ENCODE measurements around the gene OR5H1. TPM values are rescaled to one million over a fixed set of nuclear protein-coding genes. Genes with fewer than 3 reads are reported as not detected.
"Not testable (repeated sequence)": the region's sequence is repeated elsewhere in the genome, so short reads cannot be mapped to it uniquely, and the experiment has no call there.

OR5H1 gene
- not detected for polyA plus RNA-seq (2012; ENCODE audit: insufficient read depth, insufficient read length)

- no peak within 1 kb of the TSS for H3K4me3 ChIP-seq (ENCODE audit: low read length)
- DNase-seq (ENCODE audit: low read depth, low spot score): no peak
Measured at GRCh38 chr3:98130421-98130820, at the start of gene OR5H1. Gene OR5H1, plus strand, starts transcription at chr3:98130721. Its CDS starts 1,977 bp downstream, at chr3:98132698.

GRCh38 chr3:98086873-98087272, 43.6 kb upstream of the OR5H1 start, which contains the start of gene OR5AC2:
Gene OR5AC2, plus strand, starts transcription at chr3:98087173. Its CDS starts 0 bp downstream, at chr3:98087173.
- no peak for DNase-seq (ENCODE audit: low read depth, low spot score)
- H3K4me3 ChIP-seq (ENCODE audit: low read length): no peak within 1 kb of the TSS

DNA sequence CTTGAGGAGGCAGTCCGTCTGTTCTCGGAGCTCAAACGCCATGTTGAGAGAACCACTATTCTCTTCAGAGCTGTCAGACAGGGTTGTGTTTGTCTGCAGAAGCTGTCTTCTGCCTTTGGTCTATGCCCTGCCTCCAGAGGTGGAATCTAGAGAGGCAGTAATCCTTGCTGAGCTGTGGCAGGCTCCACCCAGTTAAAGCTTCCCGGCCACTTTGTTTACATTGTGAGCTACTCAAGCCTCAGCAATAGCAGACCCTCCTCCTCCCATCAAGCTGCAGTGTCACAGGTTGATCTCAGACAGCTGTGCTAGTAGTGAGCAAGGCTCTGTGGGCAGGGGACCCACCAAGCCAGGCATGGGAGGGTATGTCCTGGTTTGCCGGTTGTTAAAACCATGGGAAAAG, 34.6 kb upstream of the OR5H1 start:
- no peak for DNase-seq (ENCODE audit: low read depth, low spot score)
- H3K4me3 ChIP-seq (ENCODE audit: low read length): no peak overlapping the region

DNA sequence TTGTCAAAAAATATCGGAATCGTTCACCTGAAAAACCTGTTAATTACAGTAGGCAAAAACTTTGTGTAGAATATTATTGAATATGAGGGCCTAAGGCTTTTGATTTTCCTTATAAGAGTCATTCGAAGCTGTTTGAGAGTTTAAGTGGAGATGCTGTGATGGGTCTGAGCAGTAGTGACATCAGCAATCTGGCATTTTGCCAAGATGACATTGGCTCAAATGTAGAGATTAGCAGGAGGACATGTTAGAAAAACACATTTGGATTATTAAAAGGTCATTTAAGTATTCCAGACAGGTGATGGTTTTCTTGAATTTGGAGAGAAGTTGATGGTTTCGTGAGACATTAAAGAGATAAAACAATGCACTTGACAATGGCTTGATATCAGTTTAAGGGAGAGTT, 30.7 kb upstream of the OR5H1 start:
- no peak for DNase-seq (ENCODE audit: low read depth, low spot score)
- H3K4me3 ChIP-seq (ENCODE audit: low read length): no peak overlapping the region

- H3K4me3 ChIP-seq (ENCODE audit: low read length): no peak overlapping the region
- no peak for DNase-seq (ENCODE audit: low read depth, low spot score)
Measured at GRCh38 chr3:98108162-98108561, 22.4 kb upstream of the OR5H1 start.

DNA sequence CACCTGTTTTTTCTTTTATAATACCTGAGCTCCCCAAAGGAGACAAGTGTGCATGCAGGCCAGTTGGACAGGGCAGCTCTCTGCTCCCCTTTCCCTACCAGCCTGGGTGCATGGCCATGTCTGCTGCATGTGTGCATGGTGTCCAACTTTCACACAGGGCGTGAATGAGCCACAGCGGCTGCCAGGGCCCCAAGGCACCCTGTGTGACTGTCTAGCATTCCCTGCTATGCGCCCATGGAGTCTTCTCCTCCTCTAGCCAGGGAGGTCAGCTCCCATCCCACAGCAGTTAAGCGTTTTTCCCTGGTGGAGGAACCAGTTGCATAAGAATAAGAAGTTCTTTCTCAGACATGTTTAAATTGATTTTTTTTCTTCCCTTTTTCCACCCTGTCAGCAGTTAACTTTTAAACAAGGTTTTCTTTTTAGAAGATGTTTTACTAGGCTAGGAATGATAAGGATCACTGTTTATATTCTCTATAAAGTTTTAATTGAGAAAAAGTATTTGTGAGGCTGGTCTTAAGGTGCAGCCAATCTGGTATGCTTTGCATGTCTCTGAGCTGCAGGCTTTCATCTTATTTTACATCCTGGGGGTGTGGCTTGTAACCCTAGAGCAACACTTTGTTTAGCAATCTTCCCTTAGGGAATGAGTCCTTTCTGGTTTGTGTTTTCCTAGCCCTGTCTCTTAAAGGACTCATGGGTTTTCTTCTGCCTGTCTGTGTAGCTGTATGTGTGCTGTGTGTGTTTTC, 20.5 kb upstream of the OR5H1 start:
- H3K4me3 ChIP-seq (ENCODE audit: low read length): no peak overlapping the region
- DNase-seq (ENCODE audit: low read depth, low spot score): no peak

DNA sequence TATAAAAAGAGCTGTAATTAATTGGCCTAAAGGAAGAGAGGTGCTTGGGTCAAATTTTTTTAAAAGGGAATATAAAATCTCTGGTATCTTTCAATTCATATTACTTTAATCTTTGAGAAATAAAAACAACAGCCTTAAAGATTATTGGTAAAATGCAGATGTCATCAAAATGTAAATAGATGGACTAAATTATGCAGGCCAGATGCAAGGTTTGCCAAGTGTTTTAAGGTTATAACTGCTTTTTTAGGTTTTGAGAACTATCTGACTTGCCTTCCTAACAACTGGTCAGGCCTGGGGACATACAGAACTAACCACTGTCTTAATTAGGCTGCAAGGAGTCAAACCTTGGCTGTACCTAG, 20.0 kb upstream of the OR5H1 start:
- no peak for DNase-seq (ENCODE audit: low read depth, low spot score)
- H3K4me3 ChIP-seq (ENCODE audit: low read length): no peak overlapping the region

DNA sequence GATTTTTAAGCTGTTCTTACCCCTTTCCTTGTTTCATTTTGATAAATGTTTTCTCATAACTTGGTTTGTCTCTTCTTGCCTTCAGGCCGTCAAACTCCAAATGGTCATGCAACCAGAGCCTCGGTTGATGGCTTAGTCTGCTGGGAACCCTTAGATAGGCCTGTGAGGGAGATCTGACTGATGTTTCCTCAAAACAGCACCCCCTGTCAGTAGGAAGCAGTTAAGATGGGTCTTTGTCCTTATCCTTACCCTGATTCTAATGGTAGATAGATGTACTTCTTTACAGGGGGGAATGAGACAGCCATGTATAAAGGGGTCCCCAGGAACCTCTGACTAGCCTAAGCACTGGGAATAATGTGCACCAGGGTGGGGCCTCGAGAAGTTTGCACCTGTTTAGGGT, 16.3 kb upstream of the OR5H1 start:
- peak; percentile 7 for DNase-seq (ENCODE audit: low read depth, low spot score)
- H3K4me3 ChIP-seq (ENCODE audit: low read length): no peak overlapping the region

DNA sequence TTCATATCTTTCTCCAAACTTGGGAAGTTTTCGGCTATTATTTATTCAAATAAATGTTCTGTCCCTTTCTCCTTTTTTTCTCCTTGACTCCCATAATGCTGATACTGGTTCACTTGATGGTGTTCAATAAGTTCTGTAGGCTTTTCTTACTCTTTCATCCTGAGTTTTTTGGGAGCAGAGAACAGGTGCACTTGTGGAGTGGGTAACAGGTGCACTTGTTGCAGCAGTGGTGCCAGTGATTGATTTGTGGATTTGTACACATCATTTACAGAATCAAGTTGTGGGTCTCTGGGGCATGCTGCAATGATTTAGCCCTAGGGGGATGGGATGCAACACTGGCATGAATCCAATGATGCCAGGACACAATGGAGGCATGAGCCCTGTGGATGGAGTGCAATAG, 14.8 kb upstream of the OR5H1 start:
- no peak overlapping the region for H3K4me3 ChIP-seq (ENCODE audit: low read length)
- no peak for DNase-seq (ENCODE audit: low read depth, low spot score)

DNA sequence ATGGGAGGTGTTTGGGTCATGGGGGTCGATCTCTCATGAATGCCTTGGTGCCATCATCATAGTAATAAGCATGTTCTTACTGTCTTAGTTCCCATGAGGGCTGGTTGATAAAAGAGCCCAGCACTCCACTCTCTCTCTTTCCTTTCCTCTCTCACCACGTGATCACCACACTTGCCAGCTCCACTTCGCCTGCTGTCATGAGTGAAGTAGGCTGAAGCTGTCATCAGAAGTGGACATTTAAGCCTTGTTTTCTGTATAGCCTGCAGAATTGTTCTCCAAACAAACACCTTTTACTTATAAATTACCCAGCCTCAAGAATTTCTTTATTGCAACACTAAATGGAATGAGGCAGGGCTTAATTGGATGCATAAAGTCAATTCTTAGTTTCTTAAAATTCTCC, 6.1 kb downstream of the OR5H1 start:
- H3K4me3 ChIP-seq (ENCODE audit: low read length): no peak overlapping the region
- DNase-seq (ENCODE audit: low read depth, low spot score): no peak

- DNase-seq (ENCODE audit: low read depth, low spot score); H3K4me3 ChIP-seq (ENCODE audit: low read length): not testable (repeated sequence)
Measured at GRCh38 chr3:98137826-98138557, 7.5 kb downstream of the OR5H1 start.

DNA sequence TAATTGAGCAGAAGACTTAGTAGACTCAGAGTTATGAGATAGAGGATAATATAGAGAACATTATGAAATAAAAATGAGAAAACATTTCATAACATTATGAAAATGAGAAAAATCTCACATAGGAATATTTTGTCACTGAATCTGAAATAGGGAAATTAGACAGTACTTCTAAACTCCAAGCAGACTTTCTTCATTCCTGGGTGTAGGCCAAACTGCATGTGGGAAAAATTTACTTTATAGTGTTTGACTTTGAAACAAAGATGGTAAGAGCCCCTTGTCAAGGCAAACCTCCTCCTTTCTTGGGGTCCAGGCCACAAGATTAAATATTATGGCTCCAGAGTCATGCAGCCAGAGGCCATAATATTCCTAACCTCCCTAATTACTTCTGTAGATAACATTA, 10.0 kb downstream of the OR5H1 start:
- no peak for DNase-seq (ENCODE audit: low read depth, low spot score)
- no peak overlapping the region for H3K4me3 ChIP-seq (ENCODE audit: low read length)

DNA sequence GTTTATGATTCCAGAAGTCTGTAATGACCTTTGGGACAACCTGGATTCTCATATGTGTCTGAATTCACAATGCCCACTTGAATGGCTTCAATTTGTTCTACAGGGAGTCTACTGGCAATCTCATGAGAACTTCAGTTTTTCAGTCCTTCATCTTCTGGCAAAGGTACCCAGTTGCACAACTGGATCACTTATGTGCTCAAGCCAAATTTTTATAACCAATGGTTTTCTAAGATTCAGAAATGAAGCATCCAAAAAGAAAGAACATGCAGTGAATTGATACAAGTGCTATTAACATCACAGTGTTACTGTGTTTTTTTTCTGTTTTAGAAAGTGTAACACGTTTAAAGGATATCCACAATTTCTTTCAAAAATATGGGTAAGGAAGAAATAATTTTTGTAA, 16.7 kb downstream of the OR5H1 start, which contains the start of gene OR5H14:
OR5H14 (plus strand) TSS at position 301 of the 400 bp plus-strand sequence. CDS start 1,907 bp downstream, outside the sequence.
- no peak within 1 kb of the TSS for H3K4me3 ChIP-seq (ENCODE audit: low read length)

DNA sequence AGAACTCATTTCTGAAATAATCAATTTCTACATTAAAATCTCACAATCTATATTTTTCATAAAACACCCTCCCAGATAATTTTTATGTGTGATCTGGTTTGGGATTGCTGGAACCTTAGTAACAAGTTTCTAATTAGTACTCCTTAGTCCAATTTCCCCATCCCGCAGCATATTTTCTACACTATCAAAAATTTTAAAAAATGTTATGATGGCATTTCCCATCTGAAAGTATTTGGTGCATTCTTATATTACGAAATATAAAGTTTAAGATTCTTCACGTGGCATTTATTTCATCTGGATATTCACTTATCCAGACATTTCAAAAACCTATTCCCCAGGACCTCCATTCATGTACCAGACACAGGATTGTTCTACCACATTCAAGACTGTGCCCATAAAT, 18.2 kb downstream of the OR5H1 start:
- DNase-seq (ENCODE audit: low read depth, low spot score): no peak

More for the DNA sequence above, 16.7 kb downstream of the OR5H1 start, which contains the start of gene OR5H14:
- DNase-seq (ENCODE audit: low read depth, low spot score): no peak

DNA sequence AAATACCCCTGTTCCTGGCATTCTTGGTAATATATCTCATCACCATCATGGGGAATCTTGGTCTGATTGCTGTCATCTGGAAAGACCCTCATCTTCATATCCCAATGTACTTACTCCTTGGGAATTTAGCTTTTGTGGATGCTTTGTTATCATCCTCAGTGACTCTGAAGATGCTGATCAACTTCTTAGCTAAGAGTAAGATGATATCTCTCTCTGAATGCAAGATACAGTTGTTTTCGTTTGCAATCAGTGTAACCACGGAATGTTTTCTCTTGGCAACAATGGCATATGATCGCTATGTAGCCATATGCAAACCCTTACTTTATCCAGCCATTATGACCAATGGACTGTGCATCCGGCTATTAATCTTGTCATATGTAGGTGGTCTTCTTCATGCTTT, 18.9 kb downstream of the OR5H1 start:
- not testable (repeated sequence) for H3K4me3 ChIP-seq (ENCODE audit: low read length); DNase-seq (ENCODE audit: low read depth, low spot score)

More for the DNA sequence above, 18.2 kb downstream of the OR5H1 start:
- H3K4me3 ChIP-seq (ENCODE audit: low read length): no peak overlapping the region

- no peak overlapping the region for H3K4me3 ChIP-seq (ENCODE audit: low read length)
- no peak for DNase-seq (ENCODE audit: low read depth, low spot score)
Measured at GRCh38 chr3:98151241-98151640, 20.7 kb downstream of the OR5H1 start.

GRCh38 chr3:98166396-98166795, 35.9 kb downstream of the OR5H1 start, which contains the start of gene OR5H15:
Gene OR5H15, plus strand, starts transcription at chr3:98166696. Its CDS starts 2,004 bp downstream, at chr3:98168700.
- no peak within 1 kb of the TSS for H3K4me3 ChIP-seq (ENCODE audit: low read length)
- DNase-seq (ENCODE audit: low read depth, low spot score): no peak

DNA sequence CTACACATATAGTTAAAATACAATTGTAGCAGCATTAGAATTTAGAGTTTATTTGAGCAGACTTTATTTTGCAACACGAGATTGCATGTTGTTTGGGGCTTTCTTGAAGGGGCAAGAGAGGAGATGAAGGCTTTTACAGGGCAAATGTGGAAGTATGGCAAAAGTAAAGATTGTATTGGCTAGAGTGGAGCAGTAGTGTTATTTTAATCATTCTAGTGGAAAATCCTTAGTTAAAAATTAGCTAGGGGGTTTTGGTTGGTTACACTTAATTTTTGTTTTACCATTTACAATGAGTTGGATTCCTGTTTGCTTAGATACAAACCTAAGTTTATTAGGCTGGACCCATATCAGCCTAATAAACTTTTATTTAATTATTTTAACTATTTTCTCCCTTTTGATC, 40.5 kb downstream of the OR5H1 start:
- no peak for DNase-seq (ENCODE audit: low read depth, low spot score)
- no peak overlapping the region for H3K4me3 ChIP-seq (ENCODE audit: low read length)

DNA sequence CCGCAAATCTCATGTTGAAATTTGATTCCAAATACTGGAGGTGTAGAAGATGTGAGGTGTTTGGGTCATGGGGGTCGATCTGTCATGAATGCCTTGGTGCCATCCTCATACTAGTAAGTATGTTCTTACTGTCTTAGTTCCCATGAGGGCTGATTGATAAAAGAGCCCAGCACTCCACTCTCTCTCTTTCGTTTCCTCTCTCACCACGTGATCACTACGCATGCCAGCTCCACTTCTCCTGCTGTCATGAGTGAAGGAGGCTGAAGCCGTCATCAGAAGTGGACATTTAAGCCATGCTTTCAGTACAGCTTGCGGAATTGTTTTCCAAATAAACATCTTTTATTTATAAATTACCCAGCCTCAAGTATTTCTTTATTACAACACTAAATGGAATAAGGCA, 42.1 kb downstream of the OR5H1 start:
- H3K4me3 ChIP-seq (ENCODE audit: low read length): no peak overlapping the region
- no peak for DNase-seq (ENCODE audit: low read depth, low spot score)

DNA sequence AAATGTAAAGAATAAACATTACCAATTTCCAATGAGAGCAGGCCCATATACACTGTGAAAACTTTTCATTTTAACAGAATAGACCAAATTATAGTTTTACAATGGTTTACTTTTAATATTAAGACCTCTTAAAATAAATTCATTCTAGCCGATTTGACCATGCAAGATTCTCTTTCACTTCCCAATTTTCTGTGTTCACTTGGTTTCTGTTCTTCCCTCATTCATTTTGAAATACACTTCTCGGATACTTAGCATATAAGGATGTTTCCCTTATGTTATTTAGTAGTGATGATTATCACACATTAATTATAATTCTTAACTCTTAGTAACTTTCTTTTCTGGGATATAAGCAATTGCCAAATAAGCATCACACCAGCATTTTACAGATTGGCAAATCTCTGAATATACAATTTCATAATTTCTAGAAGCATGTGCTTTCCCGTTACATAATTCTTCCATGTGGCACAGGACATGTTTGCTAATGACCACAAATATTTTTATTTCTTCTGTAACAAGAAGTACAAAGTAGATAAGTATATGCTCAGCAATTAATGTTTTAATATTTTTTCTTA, 49.9 kb downstream of the OR5H1 start:
- no peak for DNase-seq (ENCODE audit: low read depth, low spot score)
- no peak overlapping the region for H3K4me3 ChIP-seq (ENCODE audit: low read length)
